ENCODE measurements around the gene DRGX.
A peak's percentile ranks its signal among the peaks of the same experiment; 100 is the strongest.

DRGX gene

DNA sequence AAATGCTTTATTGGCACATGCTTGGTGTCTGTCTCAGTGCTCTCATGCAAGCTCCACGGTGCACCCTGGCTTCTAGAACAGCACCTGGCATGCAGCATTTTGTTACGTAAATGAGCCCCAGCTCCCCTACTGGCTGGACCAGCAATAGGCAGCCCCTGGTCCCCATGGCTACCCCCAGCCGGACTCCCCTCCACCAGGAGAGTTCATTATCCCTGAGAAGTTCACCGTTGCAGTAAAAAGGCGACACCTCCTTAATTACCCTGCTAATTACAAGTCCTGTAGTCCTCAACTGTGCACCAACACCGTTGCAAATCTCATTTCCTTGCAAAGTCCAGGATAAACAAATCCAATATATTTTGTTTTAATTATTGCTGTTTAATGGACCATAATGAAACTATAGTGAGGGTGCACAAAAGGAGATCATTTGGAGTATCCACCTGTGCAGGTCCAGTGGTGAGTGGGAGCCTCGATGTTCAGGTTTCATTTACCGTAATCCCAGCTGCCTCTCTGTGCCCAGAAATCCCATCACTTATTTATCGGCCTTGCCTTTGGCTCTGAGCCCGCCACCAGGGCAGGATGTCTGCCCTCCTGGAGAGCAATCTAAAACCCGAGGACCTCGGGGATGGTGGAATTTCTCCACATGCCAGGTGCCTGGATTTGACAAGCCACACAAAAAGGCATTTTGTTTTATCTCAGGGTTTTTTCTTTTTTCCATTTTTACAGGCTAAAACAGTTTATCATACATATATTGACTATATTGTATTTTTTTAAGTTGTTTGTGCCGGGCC is 12.8 kb upstream of the DRGX start:
- DNase-seq (ENCODE audit: low read depth in 2 of 2): no peak

DNA sequence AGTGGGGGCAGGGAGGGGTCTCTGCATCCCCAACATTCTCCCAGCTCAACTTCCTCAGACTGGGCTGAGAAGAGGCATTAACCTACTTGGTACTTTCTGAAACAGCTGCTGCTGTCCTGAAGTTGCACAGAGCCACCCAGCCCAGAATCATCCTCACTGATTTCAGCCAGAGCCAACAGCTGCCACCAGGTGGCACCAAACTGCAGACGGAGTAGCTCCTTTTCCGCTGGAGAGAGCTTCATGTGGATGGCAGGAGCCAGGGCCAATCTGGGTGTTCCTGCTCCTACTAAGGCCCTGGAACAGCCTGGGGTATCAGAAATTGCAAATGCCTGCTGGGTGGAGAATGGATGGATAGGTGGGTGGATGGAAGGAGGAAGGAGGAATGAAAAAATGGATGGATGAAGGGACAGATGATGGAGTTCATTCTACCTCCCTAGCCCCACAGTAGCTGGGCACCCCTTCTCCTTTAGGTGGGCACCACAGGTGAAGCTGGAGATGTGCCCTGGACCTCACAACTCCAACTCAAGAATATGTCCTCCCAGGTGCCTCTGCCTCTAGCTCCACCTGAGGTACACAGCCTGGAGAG is 11.8 kb upstream of the DRGX start:
- peak; percentile 27 to 29 for DNase-seq (ENCODE audit: low read depth in 2 of 2)

GRCh38 chr10:49407151-49407550 is 11.3 kb upstream of the DRGX start:
- no peak for DNase-seq (ENCODE audit: low read depth in 2 of 2)

- no peak for DNase-seq (ENCODE audit: low read depth in 2 of 2)
Measured at GRCh38 chr10:49404321-49404878, 8.5 kb upstream of the DRGX start.

DNA sequence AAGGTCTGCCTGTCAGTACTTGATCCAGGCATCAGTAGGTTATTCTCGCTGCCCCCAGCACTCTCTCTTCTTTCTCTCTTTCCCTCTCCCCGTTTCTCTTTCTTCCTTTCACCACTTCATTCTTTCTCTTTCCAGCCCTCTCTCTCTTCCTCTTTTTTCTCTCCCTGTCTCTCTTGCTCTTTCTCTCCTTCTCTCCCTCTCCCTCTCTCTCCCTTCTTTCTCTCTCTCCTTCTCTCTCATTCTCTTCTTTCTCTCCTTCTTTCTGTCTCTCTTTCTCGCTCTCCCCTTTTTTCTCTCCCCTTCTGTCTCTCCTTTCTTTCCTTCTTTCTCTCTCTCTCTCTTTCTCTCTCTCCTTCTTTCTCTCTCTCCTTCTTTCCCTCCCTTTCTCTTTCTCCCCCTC is 7.5 kb upstream of the DRGX start:
- no peak for DNase-seq (ENCODE audit: low read depth in 2 of 2)

DNA sequence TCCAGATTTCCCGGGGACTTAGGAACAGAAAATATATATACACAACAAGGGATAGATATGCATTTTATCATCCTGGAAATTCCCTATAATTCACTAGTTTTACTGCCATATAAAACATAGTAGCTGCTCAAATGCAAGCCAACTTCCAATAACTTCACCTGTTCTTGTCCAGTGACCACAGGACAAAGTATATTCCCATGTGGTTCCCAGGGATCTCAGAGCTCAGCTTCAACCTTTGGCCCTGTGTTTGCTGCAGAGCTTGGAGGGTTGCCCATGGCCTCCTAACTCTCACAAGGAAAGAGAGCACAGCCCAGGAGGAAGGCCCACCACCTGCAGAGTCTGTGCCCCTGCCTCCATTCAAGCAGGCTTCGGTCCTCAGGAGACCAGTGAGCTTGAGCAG is 4.5 kb upstream of the DRGX start:
- no peak for DNase-seq (ENCODE audit: low read depth in 2 of 2)

DNA sequence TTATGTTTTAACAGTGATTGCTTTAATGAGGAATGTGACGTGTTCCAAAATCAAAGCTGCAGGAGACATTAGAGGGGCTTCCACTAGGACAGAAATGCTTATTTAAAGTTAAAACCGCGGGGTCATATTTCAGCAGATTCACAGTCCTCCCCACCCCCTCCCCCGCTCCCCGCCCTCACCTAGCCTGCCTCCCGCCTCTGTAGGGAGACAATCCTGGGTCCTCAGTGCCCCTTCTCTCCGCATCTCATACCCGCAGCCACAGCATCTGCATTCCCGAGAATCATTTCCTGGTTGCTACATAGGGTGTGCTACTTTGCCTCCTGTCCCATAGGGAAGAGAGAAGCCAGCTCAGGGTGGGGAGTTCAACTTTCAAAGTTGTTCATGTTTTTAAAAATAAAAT is 3.1 kb upstream of the DRGX start:
- DNase-seq (ENCODE audit: low read depth in 2 of 2): no peak

- no peak for DNase-seq (ENCODE audit: low read depth in 2 of 2)
Measured at GRCh38 chr10:49398000-49398861, 2.3 kb upstream of the DRGX start.

DNA sequence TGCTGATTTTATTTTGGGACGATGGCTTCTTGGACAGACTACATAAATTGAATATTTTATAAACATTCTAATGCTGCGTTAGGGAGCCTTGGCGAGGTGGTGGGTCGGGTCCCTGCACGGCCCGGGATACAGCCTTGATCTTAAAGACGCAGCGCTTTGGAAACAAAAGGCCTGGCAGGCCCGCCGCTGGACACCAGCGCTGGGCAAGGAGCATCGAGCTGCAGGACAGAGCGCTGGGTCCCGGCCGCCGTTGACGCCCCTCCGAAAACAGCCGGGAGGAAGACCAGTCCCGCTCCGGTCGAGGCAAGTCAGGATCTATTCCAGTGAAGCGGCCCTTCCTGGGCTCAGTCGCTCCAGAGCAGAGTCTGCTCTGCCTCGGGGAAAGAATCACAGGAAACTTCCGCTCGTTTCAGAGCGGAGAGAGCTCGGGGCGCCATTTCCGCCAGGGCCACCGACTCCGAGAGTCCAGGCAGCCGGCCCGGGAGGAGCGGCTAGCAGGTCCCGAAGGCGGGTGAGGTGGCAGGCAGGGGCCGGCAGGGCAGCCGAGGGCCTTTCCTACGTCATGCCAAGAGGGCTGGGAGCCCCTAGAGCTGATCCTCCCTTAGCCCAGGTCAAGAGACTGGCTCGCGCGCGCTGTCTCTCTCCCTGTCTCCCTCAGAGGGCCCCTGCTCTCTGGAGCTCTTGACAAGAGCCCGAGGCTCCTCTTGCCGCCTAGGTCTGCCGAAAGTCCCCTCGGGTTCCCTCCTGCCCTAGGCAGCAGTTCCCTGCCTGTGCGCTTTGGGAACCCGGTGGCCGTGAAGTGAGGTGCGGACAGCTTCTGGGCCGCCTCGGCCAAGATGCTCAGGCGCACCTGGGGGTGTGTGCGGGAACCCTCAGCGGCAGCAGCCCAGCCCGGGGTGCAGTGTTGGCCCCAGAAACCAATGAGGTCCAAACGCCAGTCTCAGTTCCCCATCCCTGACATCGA is 1.4 kb upstream of the DRGX start:
- DNase-seq (ENCODE audit: low read depth in 2 of 2): no peak

DNA sequence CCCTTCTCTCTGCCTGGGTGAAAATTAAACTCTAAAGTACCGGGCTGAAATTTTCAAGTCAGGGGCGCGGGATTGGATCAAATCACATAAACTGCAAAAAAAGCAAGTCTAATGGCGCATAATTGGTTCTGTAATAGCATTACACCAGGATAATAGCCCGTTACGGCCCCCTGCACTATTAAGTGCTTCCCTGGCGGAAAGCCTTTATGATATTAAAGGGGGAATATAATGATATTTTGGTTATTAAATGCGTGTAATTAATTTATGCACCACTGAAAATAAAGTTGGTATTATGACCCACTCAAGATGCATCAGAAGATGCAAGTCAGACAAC is 744 bp upstream of the DRGX start:
- no peak for DNase-seq (ENCODE audit: low read depth in 2 of 2)

GRCh38 chr10:49394933-49395740 is 752 bp downstream of the DRGX start:
- DNase-seq (ENCODE audit: low read depth in 2 of 2): no peak

DNA sequence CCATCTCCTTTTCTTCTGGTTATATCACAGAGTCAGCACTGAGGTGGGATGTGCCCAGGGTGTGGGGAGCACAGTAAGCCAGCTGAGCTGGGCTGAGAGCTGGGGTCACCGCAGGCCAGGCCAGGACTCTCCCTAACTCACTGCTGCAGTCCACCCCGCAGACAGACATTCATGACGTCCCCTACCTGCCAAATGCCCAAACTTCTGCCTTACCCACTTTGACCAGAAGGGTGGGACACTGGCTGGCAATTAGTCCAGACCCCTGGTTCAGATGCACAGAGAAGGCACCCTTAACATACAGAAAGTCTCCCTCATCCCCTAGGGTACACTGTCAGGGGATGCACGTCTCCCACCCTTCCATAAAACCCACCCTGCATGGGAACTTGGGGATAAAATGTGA is 2.1 kb downstream of the DRGX start:
- no peak for DNase-seq (ENCODE audit: low read depth in 2 of 2)

DNA sequence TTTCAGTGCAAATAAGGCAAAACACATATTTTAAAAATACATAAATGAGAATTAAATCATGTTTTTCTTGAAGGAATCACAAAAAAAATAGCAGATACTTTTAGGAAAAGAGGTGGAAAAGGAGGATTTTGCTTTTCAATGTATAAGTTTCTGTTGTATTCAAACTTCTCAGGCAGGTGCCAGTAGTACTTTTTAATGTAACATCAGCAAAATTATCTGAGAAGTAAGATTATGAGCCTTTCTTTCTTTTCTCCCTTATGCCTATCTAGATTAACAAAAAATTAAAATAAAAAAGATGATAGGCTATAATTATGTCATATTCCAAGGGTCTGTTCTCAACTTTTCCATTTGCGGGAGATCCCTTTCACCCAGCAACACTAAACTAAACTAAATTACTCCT is 2.6 kb downstream of the DRGX start:
- DNase-seq (ENCODE audit: low read depth in 2 of 2): no peak

DNA sequence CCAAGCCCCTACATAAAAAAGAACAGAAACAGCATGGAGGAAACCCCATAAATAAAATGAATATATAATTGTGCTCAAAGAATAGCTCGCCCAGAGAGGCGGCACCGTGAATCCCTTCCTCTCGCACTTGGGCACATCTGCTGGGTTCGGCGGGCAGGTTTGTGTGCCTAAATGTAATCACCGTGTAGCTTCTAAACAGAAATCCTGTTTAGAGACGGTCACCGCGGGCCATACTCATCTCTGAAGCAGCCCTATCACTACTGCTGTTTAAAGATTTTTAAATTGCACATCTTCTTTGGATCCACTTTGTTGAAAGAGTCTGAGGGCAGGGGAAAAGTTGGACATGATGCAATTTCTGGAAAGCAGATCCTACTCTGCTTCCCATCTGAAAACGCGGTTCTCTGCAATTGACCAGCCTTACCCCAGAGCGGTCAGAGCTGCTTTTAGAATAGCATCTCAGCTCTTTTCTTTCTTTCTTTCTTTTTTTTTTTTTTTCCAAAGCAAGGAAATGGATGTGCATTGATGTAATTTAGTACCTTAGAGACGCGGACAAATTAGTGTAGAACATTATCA is 6.4 kb downstream of the DRGX start:
- DNase-seq (ENCODE audit: low read depth in 2 of 2): no peak

DNA sequence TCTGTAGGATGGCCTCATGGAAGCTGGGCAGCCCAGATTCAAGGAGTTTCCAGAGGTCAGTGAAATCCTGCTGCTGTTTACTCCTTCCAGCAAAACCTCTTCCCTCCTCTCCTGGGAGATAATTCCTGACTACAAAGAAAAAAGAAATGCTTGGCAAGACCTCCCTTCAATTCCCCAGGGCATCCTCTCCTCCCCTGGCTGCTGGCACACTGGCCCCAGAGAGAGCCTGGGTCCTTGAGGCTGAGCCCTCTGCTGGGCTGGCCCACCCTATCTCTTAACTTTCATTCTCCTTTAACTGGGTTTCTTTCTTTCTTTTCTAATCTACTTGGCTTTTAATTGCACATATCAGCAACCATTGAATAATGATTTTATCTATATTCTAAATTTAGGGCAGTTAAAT is 7.7 kb downstream of the DRGX start:
- DNase-seq (ENCODE audit: low read depth in 2 of 2): no peak

- peak in 1 of 2 experiments; percentile 6 for DNase-seq (ENCODE audit: low read depth in 2 of 2)
Measured at GRCh38 chr10:49387071-49387470, 8.8 kb downstream of the DRGX start.

- no peak for DNase-seq (ENCODE audit: low read depth in 2 of 2)
Measured at GRCh38 chr10:49385939-49386922, 9.7 kb downstream of the DRGX start.

DNA sequence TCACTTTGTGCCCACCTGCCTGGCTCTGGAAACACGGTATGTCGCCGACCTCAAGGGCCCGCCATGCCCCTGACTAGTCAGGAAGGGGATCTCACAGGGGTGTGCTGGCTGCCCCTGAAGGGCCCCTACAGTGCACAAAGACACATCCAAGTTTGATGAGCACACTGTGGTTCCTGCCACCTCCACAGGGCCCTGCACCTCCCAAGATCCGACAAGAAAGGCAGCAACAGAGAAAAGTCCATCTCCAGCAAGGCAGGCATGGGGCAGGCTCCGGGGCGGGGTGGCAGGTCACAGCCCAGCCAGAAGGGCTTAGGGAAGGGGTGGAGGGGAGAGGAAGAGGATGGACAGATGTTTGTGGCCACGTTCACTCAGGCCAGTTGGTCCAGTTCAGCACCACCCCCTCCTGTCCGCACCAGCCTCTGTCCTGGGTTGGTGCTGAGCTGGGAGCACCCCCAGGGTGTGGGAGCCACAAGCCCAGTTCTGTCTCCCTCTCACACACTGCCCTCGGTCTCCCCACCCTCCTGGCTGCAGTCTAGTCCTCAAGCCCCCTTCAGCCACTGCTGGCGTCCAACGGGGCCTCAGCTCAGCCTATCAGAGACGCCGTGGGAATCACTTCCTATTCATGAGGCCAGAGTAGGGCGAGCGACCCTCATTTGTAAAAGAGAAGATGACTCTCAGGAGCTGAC is 11.5 kb downstream of the DRGX start:
- DNase-seq (ENCODE audit: low read depth in 2 of 2): no peak
